ENCODE measurements around the gene VTA1. TPM values are rescaled to one million over a fixed set of nuclear protein-coding genes. Genes with fewer than 3 reads are reported as not detected.

VTA1 gene
- total and polyA plus RNA-seq, 2 donors (not counting 1 experiment from before 2014, with no cell fraction given) = 19.8 to 27.9 TPM

DNA sequence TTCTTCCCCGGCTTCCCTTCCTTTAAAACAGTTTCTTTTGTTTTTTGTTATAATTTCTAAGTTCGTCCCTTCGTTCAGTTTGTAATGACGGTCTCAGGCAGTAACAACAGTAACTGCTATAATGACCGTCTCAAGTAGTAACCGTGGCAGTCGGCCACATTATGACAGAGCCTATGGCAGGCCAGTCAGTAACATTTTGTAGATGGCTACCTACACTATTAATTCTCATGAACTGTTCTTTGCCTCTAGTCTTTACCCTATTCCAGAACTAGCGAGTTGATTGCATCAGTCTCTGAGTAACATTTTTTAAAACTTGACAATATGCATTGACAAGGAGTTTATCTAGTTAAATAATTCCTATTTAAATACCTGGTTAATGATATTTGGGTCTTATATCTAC is 111.7 kb downstream of the VTA1 start:
- Histone ChIP-seq H2AFZ (ENCODE audit: insufficient read depth, low read depth, low read length, poor library complexity, severe bottlenecking) (no peak overlapping the region), H3K9ac (ENCODE audit: low read length) (no peak overlapping the region), H4K20me1 (ENCODE audit: control insufficient read depth, insufficient read depth, low read length, poor library complexity, severe bottlenecking) (no peaks in the 10 kb centered on the region), H3K4me3 (ENCODE audit: control extremely low read depth in 1 of 5, extremely low read depth in 1 of 5, insufficient read depth in 1 of 5, low read depth in 2 of 5, low read length in 4 of 5) (no peak overlapping the region), H3K9me3 (ENCODE audit: control extremely low read depth in 1 of 3, control insufficient read depth in 2 of 3, insufficient read depth in 1 of 3, low read length in 2 of 3) (no peaks in the 10 kb centered on the region), H3K4me1 (ENCODE audit: control insufficient read depth in 2 of 2, insufficient read depth in 2 of 2, low read length in 2 of 2) (no peaks in the 10 kb centered on the region), H3K27ac (ENCODE audit: low read length in 2 of 2) (no peak overlapping the region), H3K36me3 (replicated peaks in 1 of 2; ENCODE audit: control extremely low read depth in 1 of 2, control insufficient read depth in 1 of 2, extremely low read depth in 1 of 2, insufficient read depth in 2 of 2, low read length in 1 of 2) (no peaks in the 10 kb centered on the region), H3K27me3 (replicated peaks in 1 of 4; ENCODE audit: control extremely low read depth in 1 of 4, control insufficient read depth in 3 of 4, insufficient read depth in 4 of 4, low read length in 3 of 4) (no peaks in the 10 kb centered on the region), H3K4me2 (replicated peaks; ENCODE audit: low read depth, low read length, poor library complexity, severe bottlenecking) (no peak overlapping the region), H3K79me2 (ENCODE audit: control insufficient read depth, insufficient read depth, low read length) (no peaks in the 10 kb centered on the region)
- peaks cover 4% of the 10 kb centered on the region for H3K4me1 Mint-ChIP-seq
- ChIA-PET POLR2A (no interaction called here), CTCF (no interaction called here)
- no peak for ATAC-seq (ENCODE audit: low read depth)
- no peaks in the 10 kb centered on the region for H3K9me3 Mint-ChIP-seq (ENCODE audit: insufficient read depth)
- TF ChIP-seq EZH2 (IDR thresholded peaks at IDR 0.05; ENCODE audit: borderline replicate concordance, insufficient read depth, low read depth, low read length, poor library complexity, severe bottlenecking) = no peak
- TF ChIP-seq, protein P1, sequence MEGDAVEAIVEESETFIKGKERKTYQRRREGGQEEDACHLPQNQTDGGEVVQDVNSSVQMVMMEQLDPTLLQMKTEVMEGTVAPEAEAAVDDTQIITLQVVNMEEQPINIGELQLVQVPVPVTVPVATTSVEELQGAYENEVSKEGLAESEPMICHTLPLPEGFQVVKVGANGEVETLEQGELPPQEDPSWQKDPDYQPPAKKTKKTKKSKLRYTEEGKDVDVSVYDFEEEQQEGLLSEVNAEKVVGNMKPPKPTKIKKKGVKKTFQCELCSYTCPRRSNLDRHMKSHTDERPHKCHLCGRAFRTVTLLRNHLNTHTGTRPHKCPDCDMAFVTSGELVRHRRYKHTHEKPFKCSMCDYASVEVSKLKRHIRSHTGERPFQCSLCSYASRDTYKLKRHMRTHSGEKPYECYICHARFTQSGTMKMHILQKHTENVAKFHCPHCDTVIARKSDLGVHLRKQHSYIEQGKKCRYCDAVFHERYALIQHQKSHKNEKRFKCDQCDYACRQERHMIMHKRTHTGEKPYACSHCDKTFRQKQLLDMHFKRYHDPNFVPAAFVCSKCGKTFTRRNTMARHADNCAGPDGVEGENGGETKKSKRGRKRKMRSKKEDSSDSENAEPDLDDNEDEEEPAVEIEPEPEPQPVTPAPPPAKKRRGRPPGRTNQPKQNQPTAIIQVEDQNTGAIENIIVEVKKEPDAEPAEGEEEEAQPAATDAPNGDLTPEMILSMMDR (IDR thresholded peaks at IDR 0.05) = no peak
- H3K27me3 Mint-ChIP-seq = peaks cover 6% of the 10 kb centered on the region
- no peak for DNase-seq
- no CpG with 5 or more reads among the region's 8 CpGs for WGBS (ENCODE audit: insufficient coverage)
- H3K4me3 Mint-ChIP-seq = no peak overlapping the region
- H3K27ac Mint-ChIP-seq = no peak overlapping the region
- intact Hi-C loops (cut with micrococcal nuclease) = no loop called here

DNA sequence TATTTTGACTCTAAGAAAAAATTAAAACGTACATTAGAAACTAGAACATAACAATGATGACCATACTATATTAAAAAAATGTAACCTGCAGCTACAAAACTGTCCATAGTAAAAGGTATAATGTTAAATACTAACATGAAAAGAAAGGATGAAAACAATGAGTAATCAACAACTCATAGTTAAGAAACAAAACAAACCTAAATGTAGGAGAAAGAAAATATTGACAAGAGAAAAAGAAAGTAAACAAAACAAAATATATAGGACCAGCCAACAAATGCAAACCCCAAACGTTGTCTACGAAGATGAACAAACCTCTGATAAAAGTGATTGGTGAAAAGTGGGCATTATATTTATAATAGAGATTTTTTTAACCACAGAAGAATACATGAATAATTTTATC is 113.7 kb downstream of the VTA1 start:
- intact Hi-C loops (cut with micrococcal nuclease) = no loop called here
- no peaks in the 10 kb centered on the region for H3K9me3 ChIP-seq (ENCODE audit: control extremely low read depth in 1 of 3, control insufficient read depth in 2 of 3, insufficient read depth in 1 of 3, low read length in 2 of 3)
- no peak overlapping the region for H3K27ac ChIP-seq (ENCODE audit: low read length in 2 of 2)
- no peak overlapping the region for H3K4me3 ChIP-seq (ENCODE audit: control extremely low read depth in 1 of 5, extremely low read depth in 1 of 5, insufficient read depth in 1 of 5, low read depth in 2 of 5, low read length in 4 of 5)
- H3K4me1 ChIP-seq (ENCODE audit: control insufficient read depth in 2 of 2, insufficient read depth in 2 of 2, low read length in 2 of 2) = no peaks in the 10 kb centered on the region
- Mint-ChIP-seq H3K4me3 (no peak overlapping the region), H3K27me3 (peaks cover 6% of the 10 kb centered on the region), H3K9me3 (ENCODE audit: insufficient read depth) (no peaks in the 10 kb centered on the region), H3K4me1 (peaks cover 2% of the 10 kb centered on the region), H3K27ac (no peak overlapping the region)
- ATAC-seq (ENCODE audit: low read depth) (no peak), DNase-seq (no peak)
- no peaks in the 10 kb centered on the region for H4K20me1 ChIP-seq (ENCODE audit: control insufficient read depth, insufficient read depth, low read length, poor library complexity, severe bottlenecking)
- TF ChIP-seq, protein P1 (IDR thresholded peaks at IDR 0.05) = no peak
- no peak for TF ChIP-seq EZH2 (IDR thresholded peaks at IDR 0.05; ENCODE audit: borderline replicate concordance, insufficient read depth, low read depth, low read length, poor library complexity, severe bottlenecking)
- H3K36me3 ChIP-seq (replicated peaks in 1 of 2; ENCODE audit: control extremely low read depth in 1 of 2, control insufficient read depth in 1 of 2, extremely low read depth in 1 of 2, insufficient read depth in 2 of 2, low read length in 1 of 2) = no peaks in the 10 kb centered on the region
- ChIA-PET POLR2A (no interaction called here), CTCF (no interaction called here)
- no CpG with 5 or more reads among the region's 3 CpGs for WGBS (ENCODE audit: insufficient coverage)
- no peak overlapping the region for H3K4me2 ChIP-seq (replicated peaks; ENCODE audit: low read depth, low read length, poor library complexity, severe bottlenecking)
- no peak overlapping the region for H3K9ac ChIP-seq (ENCODE audit: low read length)
- H2AFZ ChIP-seq (ENCODE audit: insufficient read depth, low read depth, low read length, poor library complexity, severe bottlenecking) = no peak overlapping the region
- H3K27me3 ChIP-seq (replicated peaks in 1 of 4; ENCODE audit: control extremely low read depth in 1 of 4, control insufficient read depth in 3 of 4, insufficient read depth in 4 of 4, low read length in 3 of 4) = no peaks in the 10 kb centered on the region
- H3K79me2 ChIP-seq (ENCODE audit: control insufficient read depth, insufficient read depth, low read length) = no peaks in the 10 kb centered on the region
